Left renal pelvis (tissue), 4 donors: ENCODE data around the gene COX7A2L. TPM values are rescaled to one million over a fixed set of nuclear protein-coding genes. Genes with fewer than 3 reads are reported as not detected.

Experiments
- DNase-seq, 4 donors: peaks; one replicate each; pipeline ENCODE4 v3.0.0-alpha.2; 2013; ENCODE audit warnings: low read depth in 4 of 4, low spot score in 3 of 4
- polyA plus RNA-seq, 4 donors: library from polyadenylated mRNA; unstranded; fragments of 120-200 nt; gene quantifications; one replicate each; pipeline ENCODE4 v1.2.1, GENCODE V29; 2013; ENCODE audit not compliant: insufficient read length in 4 of 4

Gene COX7A2L
- polyA plus RNA-seq, 4 donors = 157 to 198 (median 175) TPM

DNA sequence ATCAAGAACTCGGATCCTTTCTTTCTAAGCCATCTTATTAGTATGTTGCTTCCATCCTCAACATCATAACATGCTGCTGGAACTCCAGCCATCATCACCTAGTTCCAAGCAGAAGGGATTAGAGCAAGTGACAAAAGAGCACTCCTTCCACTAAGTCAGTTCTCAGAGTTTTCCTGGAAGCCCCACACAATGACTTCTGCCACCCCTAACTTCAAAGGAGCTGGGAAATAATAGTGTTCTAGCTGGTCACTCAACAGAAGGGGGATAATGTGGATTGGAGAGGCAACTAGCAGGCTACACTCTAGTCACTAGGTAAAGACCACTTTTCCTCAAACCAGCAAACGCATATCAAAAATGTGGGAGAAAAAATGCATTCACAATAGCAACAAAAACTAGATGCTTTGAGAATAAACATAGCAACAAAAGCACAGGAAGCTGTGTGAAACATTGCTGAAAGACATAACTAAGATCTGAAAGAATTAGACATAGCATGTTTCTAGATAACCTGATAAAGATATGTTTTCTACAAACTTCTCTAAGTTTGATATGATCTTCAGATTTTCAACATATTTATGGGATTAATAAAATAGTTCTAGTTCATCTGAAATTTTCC lies 39.5 kb downstream of the COX7A2L start:
- no peak for DNase-seq

DNA sequence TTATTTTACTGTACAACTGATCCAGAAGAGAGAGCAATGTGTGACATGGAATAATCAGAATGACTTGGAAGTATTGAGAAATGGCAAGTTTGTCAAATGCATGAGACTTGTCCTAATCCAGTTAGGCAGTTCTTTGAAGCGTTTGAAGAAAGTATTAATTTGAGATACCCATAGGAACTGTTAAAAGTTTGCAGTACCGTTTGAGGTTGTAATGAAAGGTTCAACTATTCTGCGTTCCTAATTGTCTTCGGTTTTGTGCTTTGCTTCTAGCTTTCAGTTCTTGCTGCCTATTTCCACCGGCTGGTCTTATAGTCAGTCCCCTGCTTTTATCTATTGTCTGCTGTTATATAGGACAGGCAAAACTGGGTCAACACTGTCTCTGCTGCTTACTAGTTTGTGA lies 41.8 kb downstream of the COX7A2L start:
- no peak for DNase-seq

DNA sequence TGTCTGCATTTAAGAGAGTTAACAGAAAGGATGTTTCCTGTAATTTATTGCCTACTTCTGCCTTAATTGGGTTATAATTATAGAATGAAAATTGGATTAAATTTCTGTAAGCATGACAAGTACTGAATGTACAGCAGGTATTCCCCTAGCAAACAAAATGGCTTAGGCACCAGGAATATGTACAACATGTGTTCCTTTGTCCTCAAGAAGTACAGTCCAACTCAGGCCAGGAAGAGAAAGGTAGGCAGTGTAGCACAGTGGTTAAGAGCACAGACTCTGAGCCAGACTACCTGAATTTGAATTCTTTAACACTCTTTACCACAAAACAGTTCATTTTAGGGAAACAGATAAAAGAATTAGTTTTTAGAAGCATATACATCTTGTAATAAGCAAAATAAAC lies 43.1 kb downstream of the COX7A2L start:
- no peak for DNase-seq

GRCh38 chr2:42317486-42317885 lies 43.5 kb downstream of the COX7A2L start:
- no peak for DNase-seq

DNA sequence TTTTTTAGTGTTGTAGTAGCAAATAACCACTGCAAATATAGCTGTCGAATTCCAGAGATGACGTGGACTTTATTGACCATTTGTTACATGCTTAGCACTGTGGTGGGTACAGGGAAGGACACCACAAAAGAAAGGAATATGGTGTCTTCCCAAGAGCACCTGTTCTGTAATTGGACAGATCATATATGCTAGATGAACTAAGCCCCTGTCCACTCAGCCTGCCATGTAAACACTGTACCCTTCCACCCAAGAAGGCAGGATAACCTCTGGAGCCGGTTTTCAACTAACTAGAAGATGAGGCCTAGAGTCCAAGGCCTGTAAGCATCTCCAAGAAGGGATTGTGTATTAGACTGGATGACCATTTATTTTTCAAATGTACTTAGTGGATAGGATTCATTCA lies 44.1 kb downstream of the COX7A2L start:
- no peak for DNase-seq

DNA sequence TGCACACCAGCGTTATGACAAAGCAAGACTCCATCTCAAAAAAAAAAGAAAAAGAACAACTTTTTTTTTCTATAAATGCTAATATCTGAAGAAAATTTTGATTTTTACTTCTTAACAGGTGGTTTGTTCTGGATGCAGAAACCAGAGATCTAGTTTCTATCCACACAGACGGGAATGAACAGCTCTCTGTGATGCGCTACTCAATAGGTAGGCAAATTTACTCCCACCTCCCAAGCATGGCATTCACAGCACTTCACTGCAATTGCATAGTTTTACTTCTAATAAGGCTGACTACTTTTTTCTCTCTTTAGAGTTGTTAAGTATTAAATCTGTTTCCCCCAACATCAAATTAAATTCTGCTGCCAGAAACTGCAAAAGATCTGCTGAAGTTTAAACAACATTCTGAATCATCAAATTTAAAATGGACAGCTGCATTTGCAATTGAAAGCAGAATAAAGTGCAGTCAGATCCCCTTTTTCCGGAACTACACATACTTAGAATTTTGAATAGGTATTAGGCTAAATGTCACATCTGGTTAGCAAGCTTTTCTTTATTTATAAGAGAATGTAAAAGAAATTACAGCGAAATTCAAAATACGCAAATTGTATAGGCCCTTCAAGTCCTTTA lies 45.1 kb downstream of the COX7A2L start:
- no peak for DNase-seq

- DNase-seq = no peak
Observed at GRCh38 chr2:42314892-42315468, 46.0 kb downstream of the COX7A2L start.

GRCh38 chr2:42312106-42312505 lies 48.9 kb downstream of the COX7A2L start:
- DNase-seq = no peak

DNA sequence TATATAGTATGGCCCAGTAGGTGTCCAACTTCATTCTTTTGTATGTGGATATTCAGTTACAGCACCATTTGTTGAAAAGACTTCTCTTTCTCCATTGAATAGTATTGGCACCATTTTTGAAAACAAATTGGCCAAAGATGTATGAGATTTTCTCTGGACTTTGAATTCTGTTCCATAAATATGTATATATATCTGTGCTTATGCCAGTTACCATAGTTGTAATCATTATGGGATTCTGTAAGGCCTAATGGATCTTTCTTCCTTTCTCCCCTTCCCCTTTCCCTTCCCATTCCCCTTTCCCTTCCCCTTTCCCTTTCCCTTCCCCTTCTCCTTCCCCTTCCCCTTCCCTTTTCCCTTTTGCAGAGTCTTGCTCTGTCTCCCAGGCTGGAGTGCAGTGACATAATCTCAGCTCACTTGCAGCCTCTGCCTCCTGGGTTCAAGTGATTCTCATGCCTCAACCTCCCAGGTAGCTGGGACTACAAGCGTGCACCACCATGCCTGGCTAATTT lies 51.0 kb downstream of the COX7A2L start:
- DNase-seq = no peak

DNA sequence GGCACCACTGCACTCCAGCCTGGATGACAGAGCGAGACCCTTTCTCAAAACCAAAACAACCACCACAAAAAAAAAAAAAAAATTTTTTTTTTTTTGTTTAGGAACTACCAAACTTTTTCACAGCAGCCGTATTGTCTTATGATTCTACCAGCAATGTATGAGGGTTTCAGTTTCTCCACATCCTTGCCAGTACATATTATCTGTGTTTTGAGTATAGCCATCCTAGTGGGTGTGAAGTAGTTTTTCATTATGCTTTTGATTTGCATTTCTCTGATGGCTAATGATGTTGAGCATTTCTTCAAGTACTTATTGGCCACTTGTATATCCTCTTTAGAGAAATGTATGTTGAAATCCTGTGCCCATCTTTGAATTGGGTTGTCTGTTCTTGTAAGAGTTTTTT lies 51.7 kb downstream of the COX7A2L start:
- no peak for DNase-seq

- DNase-seq = no peak
Observed at GRCh38 chr2:42307180-42307579, 53.8 kb downstream of the COX7A2L start.

- no peak for DNase-seq
Observed at GRCh38 chr2:42304059-42304713, 56.8 kb downstream of the COX7A2L start.

- no peak for DNase-seq
Observed at GRCh38 chr2:42303252-42303651, 57.8 kb downstream of the COX7A2L start.

DNA sequence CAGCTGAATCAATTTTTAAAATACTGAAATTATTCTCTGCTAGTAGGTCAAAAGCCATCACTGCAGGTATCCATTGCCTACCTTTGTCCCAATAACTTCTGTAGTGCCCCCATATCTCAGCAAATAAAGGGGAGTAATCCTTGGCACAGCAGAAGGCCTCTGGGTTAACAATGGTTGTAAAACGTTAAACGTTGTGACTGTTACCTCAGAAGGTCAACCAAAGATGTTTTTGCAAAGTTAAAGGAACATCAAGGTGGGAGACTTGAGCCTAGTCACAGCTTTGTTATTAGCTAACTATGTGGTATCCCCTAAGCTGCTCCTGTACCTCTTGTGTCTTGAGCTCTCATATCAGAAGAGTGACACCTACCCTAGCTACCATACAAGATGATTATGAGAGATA lies 60.5 kb downstream of the COX7A2L start:
- DNase-seq = no peak

Other genes starting within 250 kb of the COX7A2L start
- 100 to 1,000 TPM in 3 of 4 donors, 10 to 100 TPM in 1; 87.4 to 123 (median 116) TPM for gene EML4, start 191.9 kb downstream of the COX7A2L start, polyA plus RNA-seq
- 1 to 10 TPM in 1 of 4 donors, under 1 TPM in 3; 0.60 to 2.3 (median 0.92) TPM for gene KCNG3, start 132.8 kb upstream of the COX7A2L start, polyA plus RNA-seq
- 10 to 100 TPM; 65.6 to 79.2 (median 71.2) TPM for gene MTA3, start 207.4 kb upstream of the COX7A2L start, polyA plus RNA-seq